A172 (cell line): ENCODE data around the gene STX16. TPM values are rescaled to one million over a fixed set of nuclear protein-coding genes. Genes with fewer than 3 reads are reported as not detected.

Source experiments
- DNase-seq: peaks from one replicate; pipeline ENCODE4 v3.0.0-alpha.2; 2015; ENCODE audit warnings: low spot score
- total RNA-seq: library from RNA; depleted of rRNA; stranded (reverse); fragments of >200 nt; shearing (Covaris generic); gene quantifications from 2 replicates; pipeline ENCODE4 v1.2.3, GENCODE V29; 2014

STX16 gene
- total RNA-seq, 1 experiment from 2014 or later, result 10.9 TPM

GRCh38 chr20:58652606-58653294 lies 1.7 kb downstream of the STX16 start:
- peak; percentile 22 for DNase-seq

DNA sequence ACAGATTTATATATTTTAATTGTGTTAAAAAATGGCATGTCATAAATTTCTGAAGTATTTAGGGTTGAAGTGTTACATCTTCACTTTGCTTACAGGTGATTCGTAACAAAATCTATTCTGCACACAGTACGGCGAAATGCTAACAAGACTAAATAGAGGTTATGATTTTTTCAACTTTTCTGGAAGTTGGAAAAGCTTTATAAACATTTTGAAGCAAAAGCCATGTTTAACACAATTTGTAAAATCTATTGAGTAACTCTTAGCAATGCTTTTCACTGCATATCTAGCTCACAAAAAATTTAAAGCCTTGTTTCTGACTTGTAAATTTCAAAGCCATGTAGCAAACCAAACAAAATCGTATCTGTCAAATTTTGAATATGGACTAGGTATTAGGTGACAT lies 3.3 kb downstream of the STX16 start:
- DNase-seq, result no peak

DNA sequence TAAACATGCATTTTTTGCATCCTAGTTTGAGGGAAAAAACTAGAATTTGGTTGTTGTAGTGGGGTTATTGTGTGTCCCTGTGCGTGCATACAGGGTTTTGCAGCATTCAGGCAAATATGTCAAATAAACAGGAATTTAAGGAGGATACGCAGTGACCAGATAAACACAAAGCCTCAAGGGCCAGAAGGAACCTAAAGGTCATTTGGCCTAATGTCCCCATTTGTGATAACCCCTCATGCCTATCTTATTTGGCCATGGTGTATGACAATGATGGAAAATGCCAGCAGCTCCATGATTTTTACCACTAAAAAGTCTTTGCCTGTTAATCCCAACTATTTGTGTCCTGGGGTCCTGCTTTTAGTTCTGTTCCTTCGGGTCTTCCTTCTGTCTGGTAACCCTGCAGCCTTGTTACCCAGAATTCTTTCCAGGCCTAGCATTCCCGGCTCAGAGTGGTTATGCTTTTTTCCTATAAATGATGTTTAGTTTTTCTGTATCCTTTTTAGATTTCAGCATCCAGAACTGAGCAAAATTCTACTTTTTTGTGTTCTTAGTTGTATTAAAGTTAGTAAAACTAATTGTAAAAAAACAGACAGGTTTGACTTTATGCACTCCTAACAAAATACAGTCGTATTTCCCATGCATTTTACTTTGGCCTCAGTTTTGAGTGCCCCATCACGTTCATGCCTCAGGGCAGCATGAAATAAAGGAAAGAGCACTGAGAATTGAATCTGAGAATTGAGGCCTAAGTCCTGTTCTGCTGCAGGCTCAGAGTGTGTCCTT lies 4.4 kb downstream of the STX16 start:
- no peak for DNase-seq

DNA sequence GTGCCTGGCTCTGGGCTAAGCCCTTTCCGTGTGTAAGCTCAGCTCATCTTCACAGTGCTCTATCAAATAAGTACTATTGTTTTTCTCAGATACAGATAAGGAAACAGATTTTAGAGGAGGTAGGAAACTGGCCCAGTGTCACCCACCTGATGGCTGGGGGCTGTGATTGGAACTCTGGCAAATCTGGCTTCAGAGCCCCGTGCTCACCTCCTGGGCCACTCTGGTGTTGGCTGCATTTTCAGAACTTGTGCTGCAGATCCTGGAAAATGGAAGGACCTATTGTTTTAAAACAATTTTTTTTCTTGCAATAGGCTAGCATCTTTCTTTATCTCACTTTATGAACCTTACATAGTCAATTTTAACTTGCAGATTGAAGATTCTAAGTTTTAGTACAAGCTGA lies 5.7 kb downstream of the STX16 start:
- no peak for DNase-seq

DNA sequence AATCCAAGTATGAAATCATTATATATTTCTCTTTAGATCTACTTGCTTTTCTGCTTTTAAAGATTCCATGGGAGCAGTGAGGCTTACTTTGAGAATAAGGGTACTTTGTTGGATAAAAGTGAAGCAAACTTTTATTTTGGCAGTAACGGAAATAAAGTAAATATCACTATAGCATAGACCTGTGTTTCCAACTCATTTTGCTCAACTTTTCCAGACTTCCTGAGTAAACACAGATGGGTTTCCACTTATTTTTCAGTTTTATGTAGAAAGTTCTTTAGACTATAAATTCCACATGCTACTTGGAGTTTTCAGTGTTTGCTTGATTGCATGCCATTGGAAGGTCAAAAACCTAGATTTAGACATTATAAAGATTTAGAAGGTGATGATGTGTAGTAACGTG lies 6.2 kb downstream of the STX16 start:
- no peak for DNase-seq

GRCh38 chr20:58657986-58658385 lies 6.9 kb downstream of the STX16 start:
- DNase-seq, result no peak

DNA sequence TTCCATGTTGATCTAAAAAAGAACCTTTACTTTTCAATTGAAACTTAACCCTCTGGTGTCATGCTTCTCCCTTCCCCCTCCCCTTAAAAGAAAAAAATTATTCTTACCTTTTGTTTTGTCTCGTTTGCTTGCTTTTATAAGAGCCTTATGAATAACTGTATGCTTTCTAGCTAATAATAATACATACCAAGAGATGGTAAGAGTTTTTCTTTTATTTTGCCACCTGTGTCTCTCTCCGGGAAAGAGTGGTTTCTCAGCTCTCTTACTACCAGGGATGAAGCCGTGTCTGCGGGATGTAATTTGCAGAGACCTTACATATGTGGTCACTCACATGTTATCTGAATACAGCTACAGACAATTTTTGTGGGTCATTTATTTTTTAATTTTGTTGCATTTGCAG lies 7.7 kb downstream of the STX16 start:
- no peak for DNase-seq

GRCh38 chr20:58659841-58660240 lies 8.8 kb downstream of the STX16 start:
- DNase-seq, result no peak

DNA sequence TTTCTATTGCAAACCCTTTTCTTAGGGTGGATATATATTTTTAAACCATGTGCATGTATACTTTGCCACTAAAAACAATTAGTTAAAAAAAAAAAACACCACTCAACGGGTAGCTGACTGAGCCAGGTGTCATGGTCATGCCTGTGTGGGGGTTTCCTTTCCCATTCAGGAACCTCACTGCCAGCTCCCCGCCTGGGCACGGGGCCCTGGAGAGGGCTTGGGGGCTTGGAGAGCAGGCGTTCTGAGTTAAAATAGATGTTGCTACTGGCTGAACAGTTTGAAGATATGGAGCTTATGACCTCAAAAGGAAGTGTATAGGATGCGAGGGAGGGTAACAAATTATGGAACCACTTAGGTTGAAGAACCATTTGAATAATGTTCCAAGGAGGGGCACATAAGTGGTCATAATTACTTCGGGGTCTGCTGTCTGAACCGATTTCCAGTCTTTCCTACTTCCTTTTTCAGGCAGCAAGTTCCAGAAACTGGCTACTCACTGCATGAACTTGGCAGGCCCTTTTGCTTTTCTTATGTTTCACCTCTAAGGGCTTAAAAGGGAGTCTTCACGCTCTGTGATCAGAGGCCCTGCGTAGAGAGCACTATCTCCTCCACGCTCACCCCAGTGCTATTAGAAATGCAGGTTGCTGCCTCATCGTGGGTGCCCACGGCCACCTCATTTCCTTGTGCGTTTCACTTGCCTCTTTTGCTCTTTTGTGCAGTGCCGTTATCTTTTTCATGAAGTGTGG lies 9.9 kb downstream of the STX16 start:
- DNase-seq, result no peak

GRCh38 chr20:58661598-58662473 lies 10.8 kb downstream of the STX16 start:
- no peak for DNase-seq

GRCh38 chr20:58664331-58664730 lies 13.2 kb downstream of the STX16 start:
- no peak for DNase-seq

DNA sequence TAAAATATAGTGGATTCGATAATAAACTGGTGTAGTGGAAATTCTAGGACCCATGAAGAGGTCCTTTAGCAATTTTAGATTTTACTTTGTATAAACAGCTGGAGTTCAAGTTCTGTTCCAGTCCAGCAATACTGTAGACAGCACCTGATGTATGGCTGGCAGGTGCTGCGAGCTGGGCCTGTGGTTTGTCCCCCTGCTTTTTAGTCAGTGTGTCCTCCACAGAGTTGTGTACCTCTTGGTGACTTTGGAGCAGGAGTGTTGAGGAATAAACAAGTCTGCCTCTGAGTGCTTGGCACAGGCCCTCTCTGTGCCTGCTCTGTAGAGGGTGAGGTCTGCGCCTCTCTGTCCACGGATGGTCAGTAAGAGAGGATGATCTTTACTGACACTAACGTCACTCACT lies 13.8 kb downstream of the STX16 start:
- DNase-seq, result no peak

- DNase-seq, result no peak
Observed at GRCh38 chr20:58665606-58666005, 14.5 kb downstream of the STX16 start.

DNA sequence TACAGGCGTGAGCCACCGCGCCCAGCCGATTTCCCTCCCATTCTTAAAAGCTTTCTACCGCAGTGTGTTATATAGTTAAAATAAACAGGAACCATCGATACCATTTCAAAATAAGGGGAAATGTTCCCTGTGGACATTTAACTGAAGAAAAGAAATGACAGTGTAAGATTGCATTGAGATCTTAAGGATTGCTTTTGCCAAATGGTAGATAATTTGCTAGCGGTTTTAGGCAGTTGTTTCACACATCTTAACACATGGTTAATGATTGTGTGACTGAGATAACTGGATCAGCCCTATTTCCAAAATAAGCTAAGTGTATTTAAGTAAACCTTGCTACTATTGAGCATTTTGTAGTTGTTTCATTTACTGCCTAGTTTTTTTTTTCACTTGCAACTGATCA lies 15.6 kb downstream of the STX16 start:
- no peak for DNase-seq

- no peak for DNase-seq
Observed at GRCh38 chr20:58667975-58668374, 16.9 kb downstream of the STX16 start.

GRCh38 chr20:58668901-58669286 lies 17.8 kb downstream of the STX16 start:
- no peak for DNase-seq

- no peak for DNase-seq
Observed at GRCh38 chr20:58669287-58670006, 18.4 kb downstream of the STX16 start.

DNA sequence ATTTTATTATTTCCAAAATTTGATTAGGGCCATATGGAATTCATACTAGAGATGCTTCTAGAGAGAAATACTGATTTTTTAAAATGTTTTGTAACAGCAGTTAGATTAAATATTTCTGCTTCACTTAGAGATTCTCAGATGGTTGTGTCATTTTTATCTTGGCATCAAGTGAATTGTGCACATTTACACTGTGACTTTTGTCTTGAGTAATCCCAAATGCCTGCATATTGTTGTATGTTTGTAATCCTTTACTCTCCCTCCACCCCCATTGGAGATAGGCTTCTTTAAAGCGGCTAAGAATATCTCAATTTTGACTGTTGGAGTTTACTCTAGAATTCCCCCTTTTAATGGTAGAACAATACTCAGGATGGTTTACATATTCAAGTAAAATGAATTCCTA lies 19.0 kb downstream of the STX16 start:
- no peak for DNase-seq

DNA sequence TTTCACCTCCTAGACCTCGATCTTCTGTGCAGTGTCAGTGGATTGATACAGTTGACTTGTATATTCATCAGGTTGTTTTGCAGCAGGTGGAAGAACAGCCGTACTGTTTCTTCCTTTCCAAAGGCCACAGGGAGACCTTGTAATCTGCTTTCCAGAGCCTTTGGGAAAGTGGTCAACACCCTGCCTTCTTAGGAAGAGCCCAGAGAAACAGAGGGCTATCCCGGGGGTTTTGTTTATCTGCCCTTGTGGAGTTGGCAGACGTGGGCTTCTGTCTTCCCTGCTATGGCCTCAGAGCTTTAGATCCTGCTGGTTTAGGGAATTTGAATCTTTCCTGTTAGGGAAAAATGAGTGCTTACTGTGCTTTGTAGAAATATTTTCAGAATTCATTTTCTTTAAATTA lies 19.6 kb downstream of the STX16 start:
- no peak for DNase-seq

DNA sequence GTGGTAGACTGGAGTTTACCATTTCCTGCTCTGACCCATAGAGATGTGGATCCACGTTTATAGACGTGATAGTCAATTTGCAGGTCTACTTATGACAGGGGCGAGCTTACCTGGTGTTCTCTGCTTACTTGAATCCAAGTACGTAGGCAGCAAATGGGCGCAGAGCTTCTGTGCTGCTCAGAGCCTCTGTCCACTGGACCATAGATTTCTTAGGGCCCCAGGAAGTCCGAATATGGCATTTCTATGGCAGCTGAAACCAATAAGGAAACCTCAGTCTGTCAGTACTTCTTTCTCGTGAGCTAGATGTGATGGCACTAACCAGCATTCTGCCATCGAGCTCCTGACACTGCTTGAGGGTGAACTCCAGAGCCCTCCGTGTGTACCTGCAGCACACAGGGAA lies 22.0 kb downstream of the STX16 start:
- DNase-seq, result no peak

DNA sequence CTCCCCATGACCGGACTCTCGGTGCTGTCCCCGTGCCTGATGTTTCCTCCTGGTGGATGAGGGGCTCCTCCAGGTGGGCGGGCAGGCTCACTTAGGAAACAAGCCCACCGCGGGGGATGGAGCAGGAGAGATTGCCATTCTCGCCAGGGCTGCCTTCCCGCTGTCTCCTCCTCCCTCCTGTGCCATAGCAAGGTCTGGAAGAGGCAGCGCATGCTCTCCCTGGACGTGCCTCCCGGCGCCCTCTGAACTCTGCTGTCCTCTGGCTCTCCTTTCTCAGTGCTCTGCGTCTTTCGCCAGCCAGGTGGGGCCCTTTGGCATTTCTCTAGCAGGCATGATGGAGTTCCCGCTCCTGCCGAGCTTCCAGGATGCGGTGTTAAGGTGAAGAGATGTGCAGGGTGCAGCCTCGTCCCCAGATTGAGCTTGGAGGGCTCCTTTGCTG lies 24.1 kb downstream of the STX16 start:
- DNase-seq, result no peak
